K562 (cell line): ENCODE results near the gene CPPED1.

Experiments used
- BRF1 ChIP-seq: IDR thresholded peaks from 3 replicates; pipeline ENCODE4 v1.6.1; 2011; ENCODE audit warnings: borderline replicate concordance, mild to moderate bottlenecking; ENCODE audit not compliant: insufficient read length; ENCODE audit errors: extremely low read depth
- CBFB ChIP-seq: sonication (generic); formaldehyde crosslinking; IDR thresholded peaks from 2 replicates; pipeline ENCODE4 v1.4.0; 2020; ENCODE audit warnings: mild to moderate bottlenecking, missing genetic modification reagents
- CBX2 ChIP-seq: fragments of 200-600 bp; sonication (generic); IDR thresholded peaks from one replicate; pipeline ENCODE4 v1.6.1; 2012; ENCODE audit warnings: mild to moderate bottlenecking, low read length, inconsistent platforms; ENCODE audit not compliant: insufficient read depth, poor library complexity, severe bottlenecking
- EGR1 ChIP-seq: fragments of 450-650 bp; conservative IDR thresholded peaks from 2 replicates; pipeline ENCODE4 v1.6.1; 2017; ENCODE audit warnings: mild to moderate bottlenecking
- ELF1 ChIP-seq: fragments of 200-800 bp; sonication (Bioruptor generic); IDR thresholded peaks from 2 replicates; pipeline ENCODE4 v1.6.1; 2016; ENCODE audit warnings: missing genetic modification characterization, missing compliant biosample characterization
- POLR2A ChIP-seq: fragments of 450-650 bp; conservative IDR thresholded peaks from 2 replicates; pipeline ENCODE4 v1.6.1; 2016
- SOX6 ChIP-seq: fragments of 450-650 bp; IDR thresholded peaks from 2 replicates; pipeline ENCODE4 v1.6.1; 2014; ENCODE audit warnings: mild to moderate bottlenecking
- ZNF232 ChIP-seq: sonication (generic); formaldehyde crosslinking; IDR thresholded peaks from 2 replicates; pipeline ENCODE4 v1.8.0; 2022; ENCODE audit warnings: mild to moderate bottlenecking, missing genetic modification reagents
- TF ChIP-seq, protein P1 (sequence below), 3 experiments: IDR thresholded peaks in 2 of 3; conservative IDR thresholded peaks in 1 of 3; 2 replicates each; pipeline ENCODE4 v1.5.1; 2011 to 2012; ENCODE audit warnings: low read length in 3 of 3, mild to moderate bottlenecking in 3 of 3, control low read depth in 2 of 3, improper control_type of control experiment in 1 of 3, inconsistent platforms in 1 of 3, low read depth in 1 of 3, mixed read lengths in 1 of 3, moderate library complexity in 1 of 3; ENCODE audit not compliant: insufficient read depth in 2 of 3
- TF ChIP-seq, protein P2 (sequence below): fragments of 250-450 bp; sonication (Bioruptor Pico); IDR thresholded peaks from 2 replicates; pipeline ENCODE4 v1.4.0; 2020

DNA sequence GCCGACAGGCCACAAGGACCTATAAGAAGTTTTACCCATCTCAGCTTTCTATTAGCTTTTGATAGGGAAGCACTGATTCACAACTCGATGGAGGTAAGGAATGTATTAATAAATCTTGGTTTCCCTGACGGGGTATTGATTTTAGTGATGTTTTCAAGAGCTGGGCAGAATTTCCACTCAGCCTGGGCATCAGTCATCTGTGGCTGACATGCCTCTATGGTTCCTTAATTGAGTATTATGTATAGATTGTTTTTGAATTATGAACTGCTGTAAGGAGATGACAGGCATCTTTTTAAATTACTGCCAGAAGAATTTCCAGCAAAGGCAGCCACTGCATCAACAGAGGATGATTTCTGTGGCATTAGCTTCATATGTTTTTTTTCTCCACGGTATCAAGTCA is 128.6 kb downstream of the CPPED1 start:
- TF ChIP-seq, protein P1, sequence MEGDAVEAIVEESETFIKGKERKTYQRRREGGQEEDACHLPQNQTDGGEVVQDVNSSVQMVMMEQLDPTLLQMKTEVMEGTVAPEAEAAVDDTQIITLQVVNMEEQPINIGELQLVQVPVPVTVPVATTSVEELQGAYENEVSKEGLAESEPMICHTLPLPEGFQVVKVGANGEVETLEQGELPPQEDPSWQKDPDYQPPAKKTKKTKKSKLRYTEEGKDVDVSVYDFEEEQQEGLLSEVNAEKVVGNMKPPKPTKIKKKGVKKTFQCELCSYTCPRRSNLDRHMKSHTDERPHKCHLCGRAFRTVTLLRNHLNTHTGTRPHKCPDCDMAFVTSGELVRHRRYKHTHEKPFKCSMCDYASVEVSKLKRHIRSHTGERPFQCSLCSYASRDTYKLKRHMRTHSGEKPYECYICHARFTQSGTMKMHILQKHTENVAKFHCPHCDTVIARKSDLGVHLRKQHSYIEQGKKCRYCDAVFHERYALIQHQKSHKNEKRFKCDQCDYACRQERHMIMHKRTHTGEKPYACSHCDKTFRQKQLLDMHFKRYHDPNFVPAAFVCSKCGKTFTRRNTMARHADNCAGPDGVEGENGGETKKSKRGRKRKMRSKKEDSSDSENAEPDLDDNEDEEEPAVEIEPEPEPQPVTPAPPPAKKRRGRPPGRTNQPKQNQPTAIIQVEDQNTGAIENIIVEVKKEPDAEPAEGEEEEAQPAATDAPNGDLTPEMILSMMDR (IDR thresholded peaks at IDR 0.05 in 2 of 3, conservative IDR thresholded peaks at IDR 0.05 in 1 of 3; ENCODE audit: insufficient read depth in 2 of 3, low read depth in 1 of 3, low read length in 3 of 3): no peak
- TF ChIP-seq ZNF232 (CRISPR knock-in tag) (no peak), POLR2A (no peak), ELF1 (no peak), SOX6 (no peak), CBFB (CRISPR knock-in tag) (no peak), EGR1 (no peak), CBX2 (no peak), BRF1 (no peak)
- TF ChIP-seq, protein P2, sequence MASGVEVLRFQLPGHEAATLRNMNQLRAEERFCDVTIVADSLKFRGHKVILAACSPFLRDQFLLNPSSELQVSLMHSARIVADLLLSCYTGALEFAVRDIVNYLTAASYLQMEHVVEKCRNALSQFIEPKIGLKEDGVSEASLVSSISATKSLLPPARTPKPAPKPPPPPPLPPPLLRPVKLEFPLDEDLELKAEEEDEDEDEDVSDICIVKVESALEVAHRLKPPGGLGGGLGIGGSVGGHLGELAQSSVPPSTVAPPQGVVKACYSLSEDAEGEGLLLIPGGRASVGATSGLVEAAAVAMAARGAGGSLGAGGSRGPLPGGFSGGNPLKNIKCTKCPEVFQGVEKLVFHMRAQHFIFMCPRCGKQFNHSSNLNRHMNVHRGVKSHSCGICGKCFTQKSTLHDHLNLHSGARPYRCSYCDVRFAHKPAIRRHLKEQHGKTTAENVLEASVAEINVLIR (CRISPR knock-in tag): no peak
